Suprapubic skin (tissue), 4 donors: ENCODE data around the gene MPZL2.

Experiments used
- CTCF ChIP-seq, 2 donors: fragments of 200-600 bp in 1 of 2; fragments of 450-650 bp in 1 of 2; sonication (generic) in 1 of 2; IDR thresholded peaks; one replicate each; pipeline ENCODE4 v1.5.1; 2016 to 2019; ENCODE audit warnings: antibody characterized with exemption in 2 of 2, mild to moderate bottlenecking in 1 of 2, moderate library complexity in 1 of 2
- EP300 ChIP-seq: sonication (generic); formaldehyde crosslinking; IDR thresholded peaks from one replicate; pipeline ENCODE4 v1.6.1; 2017; ENCODE audit warnings: antibody characterized with exemption
- POLR2A ChIP-seq, 2 donors: fragments of 450-650 bp; IDR thresholded peaks; one replicate each; pipeline ENCODE4 v1.6.1; 2017; ENCODE audit warnings: antibody characterized with exemption in 2 of 2, mild to moderate bottlenecking in 2 of 2, moderate library complexity in 2 of 2
- POLR2AphosphoS5 ChIP-seq, 3 donors: sonication (generic); formaldehyde crosslinking; IDR thresholded peaks; one replicate each; pipeline ENCODE4 v1.6.1; 2017; ENCODE audit warnings: antibody characterized with exemption in 3 of 3

GRCh38 chr11:118226296-118226695, 37.8 kb downstream of the MPZL2 start:
- TF ChIP-seq CTCF (IDR thresholded peaks at IDR 0.05), result no peak
- TF ChIP-seq POLR2A (IDR thresholded peaks at IDR 0.05), result no peak
- TF ChIP-seq EP300, result no peak
- no peak for TF ChIP-seq POLR2AphosphoS5 (IDR thresholded peaks at IDR 0.05)
